CD4-positive, alpha-beta memory T cell (primary cell): ENCODE measurements around the gene NRM. TPM values are rescaled to one million over a fixed set of nuclear protein-coding genes. Genes with fewer than 3 reads are reported as not detected.

Experiments used
- CTCF ChIA-PET: fragments of 350-600 bp; sonication (Branson Sonifier 250); formaldehyde crosslinking; loops from one replicate; lab custom pipeline; 2021; ENCODE audit warnings: inconsistent platforms; ENCODE audit not compliant: partially characterized antibody; lab: Charles Lee
- POLR2A ChIA-PET: fragments of 350-600 bp; sonication (Branson Sonifier 250); formaldehyde crosslinking; loops from one replicate; lab custom pipeline; 2021; ENCODE audit not compliant: partially characterized antibody; lab: Charles Lee
- DNase-seq, 5 donors: peaks; one replicate each; pipeline versions ENCODE4 v3.0.0 to v3.0.0-alpha.2; 2020 to 2022; ENCODE audit warnings: mixed read lengths in 1 of 5
- H3K27ac ChIP-seq: one replicate; pipeline ENCODE4 v1.7.0; 2013; ENCODE audit warnings: low read depth, low read length
- H3K27me3 ChIP-seq: 2 replicates; pipeline ENCODE4 v1.7.0; 2013; ENCODE audit warnings: mild to moderate bottlenecking, low read length, moderate library complexity; ENCODE audit not compliant: insufficient read depth
- H3K36me3 ChIP-seq: 2 replicates; pipeline ENCODE4 v1.7.0; 2013; ENCODE audit warnings: mild to moderate bottlenecking, low read length, moderate library complexity; ENCODE audit not compliant: insufficient read depth
- H3K4me1 ChIP-seq: 2 replicates; pipeline ENCODE4 v1.7.0; 2013; ENCODE audit warnings: mild to moderate bottlenecking, low read length, moderate library complexity; ENCODE audit not compliant: insufficient read depth
- H3K4me3 ChIP-seq, 2 donors: one replicate each; pipeline ENCODE4 v1.7.0; 2013; ENCODE audit warnings: low read length in 2 of 2, mild to moderate bottlenecking in 1 of 2
- H3K9me3 ChIP-seq, 2 donors: one replicate each; pipeline ENCODE4 v1.7.0; 2013; ENCODE audit warnings: low read length in 2 of 2, control low read depth in 1 of 2; ENCODE audit not compliant: control insufficient read depth in 1 of 2
- H3K27ac Mint-ChIP-seq, 7 donors: one replicate each; pipeline ENCODE4 v1.8.0; 2020 to 2021; ENCODE audit warnings: mixed read lengths in 7 of 7, mild to moderate bottlenecking in 6 of 7, inconsistent platforms in 3 of 7, moderate library complexity in 3 of 7
- H3K27me3 Mint-ChIP-seq, 2 donors: one replicate each; pipeline ENCODE4 v1.8.0; 2020 to 2021; ENCODE audit warnings: mixed read lengths in 2 of 2
- H3K36me3 Mint-ChIP-seq, 2 donors: one replicate each; pipeline ENCODE4 v1.8.0; 2020 to 2021; ENCODE audit warnings: mixed read lengths in 2 of 2, inconsistent platforms in 1 of 2, mild to moderate bottlenecking in 1 of 2
- H3K4me1 Mint-ChIP-seq, 4 donors: one replicate each; pipeline ENCODE4 v1.8.0; 2020 to 2021; ENCODE audit warnings: mixed read lengths in 4 of 4, mild to moderate bottlenecking in 1 of 4
- H3K4me3 Mint-ChIP-seq, 8 donors: one replicate each; pipeline ENCODE4 v1.8.0; 2020 to 2021; ENCODE audit warnings: mixed read lengths in 8 of 8, mild to moderate bottlenecking in 7 of 8, moderate library complexity in 6 of 8, inconsistent platforms in 3 of 8
- H3K9me3 Mint-ChIP-seq, 8 donors: one replicate each; pipeline ENCODE4 v1.8.0; 2020 to 2021; ENCODE audit warnings: mixed read lengths in 8 of 8, mild to moderate bottlenecking in 5 of 8, inconsistent platforms in 3 of 8, moderate library complexity in 1 of 8
- intact Hi-C: fragments of 100-400 bp; cut with micrococcal nuclease; formaldehyde crosslinking; loops from one replicate; pipeline ENCODE4 v1.15.1; 2023
- polyA plus RNA-seq, 2 donors: library from polyadenylated mRNA; unstranded; fragments of 300-500 nt; fragmentation: Illumina TruSeq; gene quantifications; one replicate each; pipeline ENCODE4 v1.2.3, GENCODE V29; 2021
- total RNA-seq, 2 experiments: library from RNA; stranded (reverse); gene quantifications; one replicate each; pipeline ENCODE4 v1.2.3, GENCODE V29; 2021

The NRM gene
- total and polyA plus RNA-seq, 4 experiments from 2014 or later: 6.4 to 15.8 (median 7.8) TPM

GRCh38 chr6:30682143-30683117 lies 8.4 kb downstream of the NRM start:
- intact Hi-C loops: loop anchor here (1.0 to 2.0 kb wide), 5 partner anchors 8 to 66 kb away; partner anchors contain the start of genes DHX16, MDC1, MRPS18B and NRM
- peak overlapping the region; percentile 97 to 100 (median 99) for H3K4me3 Mint-ChIP-seq
- peaks cover 50 to 68% of the 10 kb centered on the region in 2 donors for H3K36me3 Mint-ChIP-seq

GRCh38 chr6:30681766-30682142 lies 9.0 kb downstream of the NRM start:
- no peak for DNase-seq
- H3K9me3 Mint-ChIP-seq: peaks cover 0 to 3% (median 0%) of the 10 kb centered on the region in 8 donors
- Histone ChIP-seq H3K27ac (peak overlapping the region; percentile 94), H3K4me3 (peak overlapping the region; percentile 93 to 99), H3K4me1 (peaks cover 35% of the 10 kb centered on the region), H3K36me3 (peaks cover 21% of the 10 kb centered on the region), H3K27me3 (no peaks in the 10 kb centered on the region), H3K9me3 (no peaks in the 10 kb centered on the region)
- peak overlapping the region; percentile 96 to 99 (median 98) for H3K27ac Mint-ChIP-seq
- peak overlapping the region; percentile 97 to 100 (median 99) for H3K4me3 Mint-ChIP-seq
- ChIA-PET CTCF (interaction anchor here (1.1 to 19.9 kb wide), 8 partner anchors 9 to 200 kb away, joined by 3 to 865 read pairs (median 4); partner anchors contain the start of genes DHX16, MDC1 and TUBB), POLR2A (interaction anchor here (0.6 to 29.9 kb wide), 12 partner anchors 10 to 515 kb away, joined by 3 to 1474 read pairs (median 6); partner anchors contain the start of genes ABCF1, DHX16, FLOT1 and MDC1)
- peaks cover 57 to 68% of the 10 kb centered on the region in 2 donors for H3K36me3 Mint-ChIP-seq
- no peaks in the 10 kb centered on the region for H3K27me3 Mint-ChIP-seq
- intact Hi-C loops: loop anchor here (1.0 to 2.0 kb wide), 5 partner anchors 8 to 65 kb away; partner anchors contain the start of genes DHX16, MDC1, MRPS18B and NRM
- H3K4me1 Mint-ChIP-seq: peaks cover 18 to 63% (median 30%) of the 10 kb centered on the region in 4 donors

More at GRCh38 chr6:30682143-30683117, 8.4 kb downstream of the NRM start:
- Histone ChIP-seq H3K27me3 (no peaks in the 10 kb centered on the region), H3K36me3 (peaks cover 15% of the 10 kb centered on the region), H3K27ac (peak overlapping the region; percentile 94), H3K9me3 (no peaks in the 10 kb centered on the region), H3K4me1 (peaks cover 34% of the 10 kb centered on the region), H3K4me3 (peak overlapping the region; percentile 93 to 99)
- Mint-ChIP-seq H3K4me1 (peaks cover 18 to 63% (median 30%) of the 10 kb centered on the region in 4 donors), H3K9me3 (peaks cover 0 to 3% (median 0%) of the 10 kb centered on the region in 8 donors), H3K27ac (peak overlapping the region; percentile 96 to 99 (median 98)), H3K27me3 (no peaks in the 10 kb centered on the region)
- peak; percentile 86 to 95 (median 90) for DNase-seq
- ChIA-PET POLR2A (interaction anchor here (0.8 to 29.9 kb wide), 15 partner anchors 11 to 469 kb away, joined by 3 to 1474 read pairs (median 6); partner anchors contain the start of genes ABCF1, DHX16, FLOT1 and GNL1), CTCF (interaction anchor here (1.2 to 19.9 kb wide), 7 partner anchors 10 to 200 kb away, joined by 3 to 865 read pairs (median 4); partner anchors contain the start of genes DHX16, MDC1 and TUBB)

GRCh38 chr6:30679765-30680535 lies 10.8 kb downstream of the NRM start:
- H3K36me3 ChIP-seq: peaks cover 32% of the 10 kb centered on the region
- Mint-ChIP-seq H3K9me3 (peaks cover 0 to 1% (median 0%) of the 10 kb centered on the region in 8 donors), H3K4me3 (peak overlapping the region; percentile 97 to 100 (median 99)), H3K4me1 (peaks cover 17 to 61% (median 34%) of the 10 kb centered on the region in 4 donors), H3K27me3 (no peaks in the 10 kb centered on the region), H3K27ac (peak overlapping the region; percentile 88 to 99 (median 91)), H3K36me3 (peaks cover 60 to 64% of the 10 kb centered on the region in 2 donors)
- peak overlapping the region; percentile 70 to 93 for H3K4me3 ChIP-seq
- ChIA-PET CTCF (interaction anchor here (0.7 to 19.9 kb wide), 24 partner anchors 8 to 198 kb away, joined by 3 to 865 read pairs (median 4); partner anchors contain the start of genes MDC1, MRPS18B, NRM and TUBB), POLR2A (interaction anchor here (0.7 to 29.9 kb wide), 12 partner anchors 8 to 466 kb away, joined by 3 to 1474 read pairs (median 6); partner anchors contain the start of genes DHX16, FLOT1, MDC1 and MRPS18B)
- DNase-seq: no peak
- peaks cover 38% of the 10 kb centered on the region for H3K4me1 ChIP-seq
- intact Hi-C loops: loop anchor here (1.0 kb wide), 3 partner anchors 42 to 407 kb away; no protein-coding TSS in a partner anchor
- no peaks in the 10 kb centered on the region for H3K27me3 ChIP-seq
- peak overlapping the region; percentile 94 for H3K27ac ChIP-seq
- H3K9me3 ChIP-seq: no peaks in the 10 kb centered on the region

GRCh38 chr6:30678964-30679726 lies 11.6 kb downstream of the NRM start:
- H3K36me3 Mint-ChIP-seq: peaks cover 56 to 59% of the 10 kb centered on the region in 2 donors
- intact Hi-C loops: loop anchor here (1.0 kb wide), 3 partner anchors 43 to 408 kb away; no protein-coding TSS in a partner anchor

GRCh38 chr6:30676660-30677285 lies 14.0 kb downstream of the NRM start:
- intact Hi-C loops: no loop called here
- H3K4me1 ChIP-seq: peaks cover 40% of the 10 kb centered on the region
- ChIA-PET POLR2A (interaction anchor here (29.9 kb wide), 1 partner anchor 33 kb away, joined by 1474 read pairs; the partner anchor contains the start of genes MDC1, NRM and TUBB), CTCF (interaction anchor here (3.4 to 19.9 kb wide), 3 partner anchors 50 to 194 kb away, joined by 13 to 865 read pairs (median 71); partner anchors contain the start of genes MDC1 and TUBB)
- Mint-ChIP-seq H3K27ac (peak overlapping the region in 5 of 7 donors; percentile 12 to 87 (median 74)), H3K4me3 (peak overlapping the region in 5 of 8 donors; percentile 5 to 66 (median 22)), H3K4me1 (peaks cover 22 to 61% (median 40%) of the 10 kb centered on the region in 4 donors), H3K36me3 (peaks cover 39 to 52% of the 10 kb centered on the region in 2 donors), H3K27me3 (no peaks in the 10 kb centered on the region), H3K9me3 (peaks cover 0 to 3% (median 0%) of the 10 kb centered on the region in 8 donors)
- H3K9me3 ChIP-seq: no peaks in the 10 kb centered on the region
- H3K36me3 ChIP-seq: peaks cover 32% of the 10 kb centered on the region
- H3K4me3 ChIP-seq: no peak overlapping the region
- no peak for DNase-seq
- H3K27ac ChIP-seq: no peak overlapping the region
- H3K27me3 ChIP-seq: no peaks in the 10 kb centered on the region

More at GRCh38 chr6:30678964-30679726, 11.6 kb downstream of the NRM start:
- Histone ChIP-seq H3K4me3 (peak overlapping the region; percentile 70 to 93), H3K9me3 (no peaks in the 10 kb centered on the region), H3K27me3 (no peaks in the 10 kb centered on the region), H3K27ac (peak overlapping the region; percentile 94), H3K36me3 (peaks cover 32% of the 10 kb centered on the region), H3K4me1 (peaks cover 38% of the 10 kb centered on the region)
- DNase-seq: peak; percentile 87 to 92 (median 89)
- Mint-ChIP-seq H3K4me3 (peak overlapping the region; percentile 97 to 100 (median 99)), H3K27me3 (no peaks in the 10 kb centered on the region), H3K4me1 (peaks cover 17 to 57% (median 34%) of the 10 kb centered on the region in 4 donors), H3K9me3 (peaks cover 0 to 1% (median 0%) of the 10 kb centered on the region in 8 donors), H3K27ac (peak overlapping the region; percentile 88 to 99 (median 91))
- ChIA-PET CTCF (interaction anchor here (0.7 to 19.9 kb wide), 32 partner anchors 9 to 408 kb away, joined by 3 to 865 read pairs (median 4); partner anchors contain the start of genes MDC1, MRPS18B, NRM and TUBB), POLR2A (interaction anchor here (0.7 to 29.9 kb wide), 11 partner anchors 31 to 200 kb away, joined by 3 to 1474 read pairs (median 4); partner anchors contain the start of genes ATAT1, FLOT1, MDC1 and MRPS18B)
